Measurements from ENCODE around the gene C2orf81.
A peak's percentile ranks its signal among the peaks of the same experiment; 100 is the strongest.

The C2orf81 gene

DNA sequence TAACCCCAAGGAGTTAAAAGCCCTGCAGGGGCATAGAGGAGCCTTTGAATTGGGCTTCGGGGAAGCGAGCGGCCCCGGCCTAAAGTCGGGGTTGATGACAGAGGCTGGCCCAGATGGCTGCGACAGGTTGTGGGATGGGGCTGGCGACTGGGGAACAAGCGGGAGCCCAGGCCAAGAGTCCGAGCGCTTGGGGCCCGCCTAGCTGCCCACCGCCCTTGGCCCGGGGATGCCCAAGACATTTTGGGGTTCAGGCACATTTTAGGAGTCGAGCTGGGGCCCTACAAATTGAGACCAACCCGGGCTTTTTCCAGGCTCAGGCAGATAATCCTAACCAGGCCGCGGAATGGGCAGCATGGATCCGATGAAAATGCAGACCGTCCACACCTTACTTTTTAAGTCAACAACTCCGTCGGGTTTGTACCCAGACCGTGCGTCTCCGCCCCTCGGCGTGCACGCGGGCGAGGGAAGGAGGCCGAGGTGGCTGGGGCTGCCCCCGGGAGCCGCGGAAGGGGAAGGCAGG lies 19.8 kb upstream of the C2orf81 start:
- Histone ChIP-seq H4K20me1 (ENCODE audit: insufficient read depth, low read length) (no peaks in the 10 kb centered on the region), H3K4me2 (ENCODE audit: low read length) (peak overlapping the region; percentile 94), H3K79me2 (ENCODE audit: low read length) (no peaks in the 10 kb centered on the region), H3K4me1 (ENCODE audit: low read length) (peaks cover 53% of the 10 kb centered on the region), H3K36me3 (replicated peaks; ENCODE audit: low read depth, low read length) (no peaks in the 10 kb centered on the region), H3K4me3 (ENCODE audit: low read length) (peak overlapping the region; percentile 82; the same call in 1 of the 2 replicates), H3K27me3 (ENCODE audit: low read depth, low read length) (no peaks in the 10 kb centered on the region), H2AFZ (ENCODE audit: low read depth, low read length) (no peak overlapping the region), H3K27ac (ENCODE audit: low read length) (no peak overlapping the region), H3K9me3 (ENCODE audit: insufficient read depth, low read length) (no peaks in the 10 kb centered on the region), H3K9ac (ENCODE audit: low read length) (no peak overlapping the region)
- TF ChIP-seq, protein P1, sequence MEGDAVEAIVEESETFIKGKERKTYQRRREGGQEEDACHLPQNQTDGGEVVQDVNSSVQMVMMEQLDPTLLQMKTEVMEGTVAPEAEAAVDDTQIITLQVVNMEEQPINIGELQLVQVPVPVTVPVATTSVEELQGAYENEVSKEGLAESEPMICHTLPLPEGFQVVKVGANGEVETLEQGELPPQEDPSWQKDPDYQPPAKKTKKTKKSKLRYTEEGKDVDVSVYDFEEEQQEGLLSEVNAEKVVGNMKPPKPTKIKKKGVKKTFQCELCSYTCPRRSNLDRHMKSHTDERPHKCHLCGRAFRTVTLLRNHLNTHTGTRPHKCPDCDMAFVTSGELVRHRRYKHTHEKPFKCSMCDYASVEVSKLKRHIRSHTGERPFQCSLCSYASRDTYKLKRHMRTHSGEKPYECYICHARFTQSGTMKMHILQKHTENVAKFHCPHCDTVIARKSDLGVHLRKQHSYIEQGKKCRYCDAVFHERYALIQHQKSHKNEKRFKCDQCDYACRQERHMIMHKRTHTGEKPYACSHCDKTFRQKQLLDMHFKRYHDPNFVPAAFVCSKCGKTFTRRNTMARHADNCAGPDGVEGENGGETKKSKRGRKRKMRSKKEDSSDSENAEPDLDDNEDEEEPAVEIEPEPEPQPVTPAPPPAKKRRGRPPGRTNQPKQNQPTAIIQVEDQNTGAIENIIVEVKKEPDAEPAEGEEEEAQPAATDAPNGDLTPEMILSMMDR (IDR thresholded peaks at IDR 0.05; ENCODE audit: low read depth, low read length): no peak
- TF ChIP-seq EZH2phosphoT487 (IDR thresholded peaks at IDR 0.05; ENCODE audit: low read depth): no peak

DNA sequence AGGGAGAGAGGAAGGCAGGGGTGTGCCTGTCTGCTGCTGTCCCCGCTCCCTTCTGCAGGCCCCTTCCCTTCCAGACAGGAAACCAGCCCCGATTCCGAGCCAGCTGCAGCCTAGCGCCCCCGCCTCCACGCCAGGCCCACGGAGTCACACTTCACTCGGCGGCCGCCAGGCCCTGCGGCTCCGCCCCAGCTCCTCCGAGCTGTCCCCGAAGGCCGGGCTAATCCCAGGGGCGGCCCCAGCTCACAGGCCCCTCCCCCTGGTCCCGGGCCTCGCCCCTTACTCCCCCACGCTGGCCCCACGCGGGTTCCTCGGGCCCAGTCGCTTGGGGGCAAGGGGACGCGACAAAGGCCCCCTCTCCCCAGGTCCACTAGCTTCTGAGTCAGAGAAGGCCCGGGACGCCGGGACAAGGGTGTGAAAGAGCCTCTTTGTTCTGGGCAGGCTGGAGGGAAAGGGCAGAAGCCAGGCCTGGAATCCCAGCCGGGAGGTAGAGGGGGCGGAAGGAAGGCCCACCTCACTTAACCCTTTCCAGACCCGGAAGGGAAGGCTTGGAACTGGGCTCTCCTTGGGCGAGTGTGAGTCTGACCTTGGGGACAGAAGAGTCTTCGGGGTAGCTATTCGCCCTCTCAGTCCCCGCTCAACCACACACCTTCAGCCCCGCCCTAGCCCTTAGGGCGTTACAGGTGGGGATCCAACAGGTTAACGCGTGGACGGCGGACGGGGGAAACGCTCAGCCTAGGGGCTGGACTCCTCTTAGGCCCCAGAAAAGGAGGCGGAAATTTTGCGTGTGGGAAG lies 19.2 kb upstream of the C2orf81 start:
- Histone ChIP-seq H3K4me1 (ENCODE audit: low read length) (peaks cover 53% of the 10 kb centered on the region), H3K36me3 (replicated peaks; ENCODE audit: low read depth, low read length) (no peaks in the 10 kb centered on the region), H4K20me1 (ENCODE audit: insufficient read depth, low read length) (no peaks in the 10 kb centered on the region), H2AFZ (ENCODE audit: low read depth, low read length) (peak overlapping the region; percentile 92), H3K4me3 (ENCODE audit: low read length) (peak overlapping the region; percentile 82), H3K4me2 (ENCODE audit: low read length) (peak overlapping the region; percentile 94), H3K79me2 (ENCODE audit: low read length) (no peaks in the 10 kb centered on the region), H3K9me3 (ENCODE audit: insufficient read depth, low read length) (no peaks in the 10 kb centered on the region), H3K27me3 (ENCODE audit: low read depth, low read length) (no peaks in the 10 kb centered on the region), H3K27ac (ENCODE audit: low read length) (peak overlapping the region; percentile 44), H3K9ac (ENCODE audit: low read length) (peak overlapping the region; percentile 72)
- TF ChIP-seq, protein P1 (IDR thresholded peaks at IDR 0.05; ENCODE audit: low read depth, low read length): peak; percentile 24; the same call in 1 of the 2 replicates
- TF ChIP-seq EZH2phosphoT487 (IDR thresholded peaks at IDR 0.05; ENCODE audit: low read depth): no peak

DNA sequence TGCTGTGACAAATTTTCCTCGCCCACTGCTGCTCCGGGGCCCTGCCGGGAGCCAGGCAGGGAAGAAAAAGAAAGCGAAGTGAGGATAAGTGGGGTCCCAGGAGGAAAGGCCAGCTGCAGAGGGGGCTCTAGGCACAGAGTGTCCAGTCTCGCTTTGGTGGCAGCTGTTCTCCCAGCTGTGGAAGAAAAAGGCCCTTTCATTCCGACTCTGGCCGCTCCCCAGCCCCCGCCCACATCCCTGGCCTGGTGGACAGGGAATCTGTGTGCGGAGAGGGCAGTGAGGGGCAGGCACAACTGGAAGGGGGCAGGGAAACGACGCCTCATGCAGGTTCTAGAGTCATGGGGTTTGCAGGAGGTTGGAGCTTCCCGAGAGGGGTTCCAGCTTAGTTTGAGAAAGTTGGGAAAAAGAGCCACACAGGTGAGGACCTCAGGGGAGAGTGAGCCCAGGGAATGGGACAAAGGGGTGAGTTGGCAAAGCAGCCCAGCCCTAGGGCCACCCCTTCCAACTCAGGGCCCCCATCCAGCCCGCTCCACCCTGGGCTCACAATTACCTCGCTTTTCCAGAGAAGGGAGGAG lies 18.5 kb upstream of the C2orf81 start:
- Histone ChIP-seq H3K9ac (ENCODE audit: low read length) (peak overlapping the region; percentile 72), H2AFZ (ENCODE audit: low read depth, low read length) (peak overlapping the region; percentile 51; the same call in 1 of the 2 replicates), H3K79me2 (ENCODE audit: low read length) (no peaks in the 10 kb centered on the region), H3K4me3 (ENCODE audit: low read length) (peak overlapping the region; percentile 82), H3K9me3 (ENCODE audit: insufficient read depth, low read length) (no peaks in the 10 kb centered on the region), H4K20me1 (ENCODE audit: insufficient read depth, low read length) (no peaks in the 10 kb centered on the region), H3K4me2 (ENCODE audit: low read length) (peak overlapping the region; percentile 94), H3K27ac (ENCODE audit: low read length) (no peak overlapping the region), H3K36me3 (replicated peaks; ENCODE audit: low read depth, low read length) (no peaks in the 10 kb centered on the region), H3K27me3 (ENCODE audit: low read depth, low read length) (no peaks in the 10 kb centered on the region), H3K4me1 (ENCODE audit: low read length) (peaks cover 49% of the 10 kb centered on the region)
- TF ChIP-seq, protein P1 (IDR thresholded peaks at IDR 0.05; ENCODE audit: low read depth, low read length): no peak
- no peak for TF ChIP-seq EZH2phosphoT487 (IDR thresholded peaks at IDR 0.05; ENCODE audit: low read depth)

DNA sequence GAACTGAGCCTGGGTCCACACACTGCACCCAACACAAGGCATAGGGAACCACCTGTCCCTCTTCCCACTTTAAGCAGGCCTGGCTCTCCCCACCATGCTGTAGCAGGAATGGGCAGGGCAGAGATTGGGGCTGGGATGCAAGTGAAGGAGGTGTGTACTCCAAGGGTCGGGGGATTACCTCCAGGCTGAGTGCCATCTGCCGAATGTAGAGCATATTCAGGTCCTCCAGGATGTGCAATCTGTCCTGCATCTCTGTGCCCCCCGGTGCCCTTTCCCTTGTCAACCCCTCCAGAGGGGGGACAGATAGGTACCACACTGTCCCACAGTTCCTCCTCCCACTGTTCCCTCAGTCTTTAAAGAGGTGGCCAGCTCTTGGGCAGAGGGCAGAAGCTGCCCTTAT lies 18.0 kb upstream of the C2orf81 start:
- peak overlapping the region; percentile 82 for H3K4me3 ChIP-seq (ENCODE audit: low read length)
- no peaks in the 10 kb centered on the region for H3K79me2 ChIP-seq (ENCODE audit: low read length)
- no peaks in the 10 kb centered on the region for H4K20me1 ChIP-seq (ENCODE audit: insufficient read depth, low read length)
- TF ChIP-seq, protein P1 (IDR thresholded peaks at IDR 0.05; ENCODE audit: low read depth, low read length): no peak
- no peak for TF ChIP-seq EZH2phosphoT487 (IDR thresholded peaks at IDR 0.05; ENCODE audit: low read depth)
- no peaks in the 10 kb centered on the region for H3K9me3 ChIP-seq (ENCODE audit: insufficient read depth, low read length)
- no peaks in the 10 kb centered on the region for H3K36me3 ChIP-seq (replicated peaks; ENCODE audit: low read depth, low read length)
- no peak overlapping the region for H3K27ac ChIP-seq (ENCODE audit: low read length)
- peaks cover 44% of the 10 kb centered on the region for H3K4me1 ChIP-seq (ENCODE audit: low read length)
- peak overlapping the region; percentile 72; the same call in 1 of the 2 replicates for H3K9ac ChIP-seq (ENCODE audit: low read length)
- H3K27me3 ChIP-seq (ENCODE audit: low read depth, low read length): no peaks in the 10 kb centered on the region
- peak overlapping the region; percentile 94 for H3K4me2 ChIP-seq (ENCODE audit: low read length)
- H2AFZ ChIP-seq (ENCODE audit: low read depth, low read length): no peak overlapping the region

All from OCI-LY3 (cell line).